B cell (primary cell): Measurements from ENCODE around the gene RELL2. TPM values are rescaled to one million over a fixed set of nuclear protein-coding genes. Genes with fewer than 3 reads are reported as not detected.
A peak's percentile ranks its signal among the peaks of the same experiment; 100 is the strongest.

Source experiments
- ATAC-seq: fragments of 200-7000 bp; cut with Tn5 transposase; one replicate; pipeline ENCODE4 v1.10.0; 2021; ENCODE audit warnings: low read depth, mild to moderate bottlenecking, moderate number of reproducible peaks, moderate library complexity
- CTCF ChIA-PET: fragments of 350-600 bp; sonication (Branson Sonifier 250); formaldehyde crosslinking; loops from one replicate; lab custom pipeline; 2021; ENCODE audit warnings: antibody characterized with exemption, inconsistent platforms; lab: Charles Lee
- POLR2A ChIA-PET: fragments of 350-600 bp; sonication (Branson Sonifier 250); formaldehyde crosslinking; loops from one replicate; lab custom pipeline; 2021; ENCODE audit warnings: antibody characterized with exemption; lab: Charles Lee
- DNase-seq: peaks from one replicate; pipeline ENCODE4 v3.0.0; 2013
- H2AFZ ChIP-seq: 2 replicates; pipeline ENCODE4 v1.6.1; 2012; ENCODE audit warnings: mild to moderate bottlenecking, low read depth, low read length; ENCODE audit not compliant: insufficient read depth, poor library complexity, severe bottlenecking
- H3K27ac ChIP-seq, 2 donors: 1 replicate in 1 of 2; 2 replicates in 1 of 2; pipeline ENCODE4 v1.5.1; 2012 to 2013; ENCODE audit warnings: low read length in 2 of 2, mild to moderate bottlenecking in 2 of 2, moderate library complexity in 1 of 2
- H3K27me3 ChIP-seq, 4 experiments: fragments of 200-600 bp in 1 of 4; sonication (generic) in 1 of 4; replicated peaks in 1 of 4; 1 replicate in 2 of 4; 2 replicates in 2 of 4; pipeline versions ENCODE4 v1.6.1 to v1.7.0; 2013 to 2016; ENCODE audit warnings: low read length in 3 of 4, mild to moderate bottlenecking in 2 of 4, mixed read lengths in 1 of 4, moderate library complexity in 1 of 4; ENCODE audit not compliant: insufficient read depth in 4 of 4, control insufficient read depth in 3 of 4; ENCODE audit errors: control extremely low read depth in 1 of 4
- H3K36me3 ChIP-seq, 2 experiments: replicated peaks in 1 of 2; 1 replicate in 1 of 2; 2 replicates in 1 of 2; pipeline versions ENCODE4 v1.6.1 to v1.7.1; 2013; ENCODE audit warnings: low read length in 1 of 2; ENCODE audit not compliant: insufficient read depth in 2 of 2, control insufficient read depth in 1 of 2; ENCODE audit errors: control extremely low read depth in 1 of 2, extremely low read depth in 1 of 2
- H3K4me1 ChIP-seq, 2 donors: fragments of 200-600 bp in 1 of 2; sonication (generic) in 1 of 2; 1 replicate in 1 of 2; 2 replicates in 1 of 2; pipeline versions ENCODE4 v1.5.1 to v1.6.1; 2013 to 2017; ENCODE audit warnings: low read length in 2 of 2; ENCODE audit not compliant: control insufficient read depth in 2 of 2, insufficient read depth in 2 of 2
- H3K4me2 ChIP-seq: replicated peaks from 2 replicates; pipeline ENCODE3; 2012; ENCODE audit warnings: mild to moderate bottlenecking, low read depth, low read length; ENCODE audit not compliant: poor library complexity, severe bottlenecking
- H3K4me3 ChIP-seq, 5 experiments: fragments of 200-600 bp in 1 of 5; sonication (generic) in 1 of 5; 1 replicate in 3 of 5; 2 replicates in 2 of 5; pipeline versions ENCODE4 v1.5.1 to v1.7.0; 2011 to 2016; ENCODE audit warnings: low read length in 4 of 5, mild to moderate bottlenecking in 4 of 5, low read depth in 2 of 5, control low read depth in 1 of 5, moderate library complexity in 1 of 5; ENCODE audit not compliant: insufficient read depth in 1 of 5; ENCODE audit errors: control extremely low read depth in 1 of 5, extremely low read depth in 1 of 5
- H3K79me2 ChIP-seq: fragments of 200-600 bp; sonication (generic); one replicate; pipeline ENCODE4 v1.6.0; 2016; ENCODE audit warnings: low read length; ENCODE audit not compliant: control insufficient read depth, insufficient read depth
- H3K9ac ChIP-seq: fragments of 200-600 bp; sonication (generic); 2 replicates; pipeline ENCODE4 v1.6.1; 2017; ENCODE audit warnings: mild to moderate bottlenecking, low read length, moderate library complexity
- H3K9me3 ChIP-seq, 3 donors: one replicate each; pipeline versions ENCODE4 v1.6.1 to v1.7.1; 2013; ENCODE audit warnings: low read length in 2 of 3; ENCODE audit not compliant: control insufficient read depth in 2 of 3, insufficient read depth in 1 of 3; ENCODE audit errors: control extremely low read depth in 1 of 3
- H4K20me1 ChIP-seq: 2 replicates; pipeline ENCODE4 v1.6.0; 2012; ENCODE audit warnings: mild to moderate bottlenecking, low read length; ENCODE audit not compliant: insufficient read depth, control insufficient read depth, poor library complexity, severe bottlenecking
- H3K27ac Mint-ChIP-seq: one replicate; pipeline ENCODE4 v1.8.0; 2021; ENCODE audit warnings: mixed read lengths
- H3K27me3 Mint-ChIP-seq: one replicate; pipeline ENCODE4 v1.8.0; 2021; ENCODE audit warnings: mixed read lengths
- H3K4me1 Mint-ChIP-seq: one replicate; pipeline ENCODE4 v1.8.0; 2021; ENCODE audit warnings: mixed read lengths
- H3K4me3 Mint-ChIP-seq: one replicate; pipeline ENCODE4 v1.8.0; 2021; ENCODE audit warnings: mixed read lengths
- H3K9me3 Mint-ChIP-seq: one replicate; pipeline ENCODE4 v1.8.0; 2022; ENCODE audit warnings: mixed read lengths; ENCODE audit not compliant: insufficient read depth
- EZH2 ChIP-seq: IDR thresholded peaks from 2 replicates; pipeline ENCODE4 v1.6.1; 2012; ENCODE audit warnings: borderline replicate concordance, low read depth, mild to moderate bottlenecking, moderate library complexity, low read length; ENCODE audit not compliant: insufficient read depth, poor library complexity, severe bottlenecking
- WGBS: methylation state at CpG from one replicate; pipeline ENCODE4 v1.1.5; 2013; ENCODE audit warnings: missing lambda C conversion rate; ENCODE audit not compliant: insufficient coverage; 5-methylcytosine and 5-hydroxymethylcytosine counted together
- intact Hi-C: fragments of 100-400 bp; cut with micrococcal nuclease; formaldehyde crosslinking; loops from one replicate; pipeline ENCODE4 v1.10.0; 2022
- polyA plus RNA-seq: library from polyadenylated mRNA; depleted of rRNA; stranded (reverse); fragments of >200 nt; gene quantifications from 2 replicates; pipeline ENCODE4 v1.2.3, GENCODE V29; 2012
- total RNA-seq, 2 donors: library from RNA; stranded (reverse); fragments of 120-200 nt in 1 of 2; gene quantifications; 1 replicate in 1 of 2; 2 replicates in 1 of 2; pipeline versions ENCODE4 v1.2.3 to v1.2.4, GENCODE V29; 2013 to 2022
- TF ChIP-seq, protein P1 (sequence below): fragments of 200-600 bp; IDR thresholded peaks from one replicate; pipeline ENCODE4 v1.8.0; 2022; ENCODE audit warnings: antibody characterized with exemption, mild to moderate bottlenecking

The RELL2 gene
- total and polyA plus RNA-seq, 2 donors (not counting 1 experiment from before 2014, with no cell fraction given): 12.1 to 48.9 TPM

DNA sequence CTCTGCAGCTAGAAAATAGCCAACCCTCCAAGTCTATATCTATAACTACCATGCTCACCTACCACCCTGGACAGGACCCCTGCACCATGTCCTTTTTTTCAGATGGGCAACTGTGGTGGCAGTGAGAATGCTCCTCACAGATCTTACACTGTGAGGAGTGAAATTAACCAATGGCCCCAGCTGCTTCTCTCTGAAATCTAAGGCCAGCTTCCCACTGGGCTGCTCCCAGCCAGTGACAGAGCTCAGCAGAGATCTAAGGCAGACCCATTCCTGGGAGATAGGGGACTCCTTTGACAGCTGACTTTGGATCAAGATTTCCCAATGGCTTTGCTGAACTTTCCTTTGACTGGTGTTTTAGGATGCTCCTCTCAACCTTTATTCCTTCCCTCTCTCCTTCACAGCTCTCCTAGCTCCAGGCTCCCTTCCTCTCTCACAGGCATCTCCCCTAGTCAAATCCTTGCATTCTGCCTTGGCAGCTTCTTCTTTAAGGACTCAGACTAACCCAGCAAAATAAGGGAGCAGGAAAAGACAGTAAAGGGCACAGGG, 46.9 kb downstream of the RELL2 start:
- DNase-seq (no peak), ATAC-seq (no peak)
- H3K9me3 Mint-ChIP-seq: no peaks in the 10 kb centered on the region
- Histone ChIP-seq H4K20me1 (no peaks in the 10 kb centered on the region), H3K9ac (no peak overlapping the region), H3K27ac (no peak overlapping the region), H3K4me2 (peak overlapping the region; percentile 97), H2AFZ (no peak overlapping the region), H3K27me3 (peaks cover 0 to 28% (median under 1%) of the 10 kb centered on the region in 4 experiments), H3K79me2 (no peaks in the 10 kb centered on the region), H3K9me3 (no peaks in the 10 kb centered on the region), H3K36me3 (no peaks in the 10 kb centered on the region), H3K4me3 (no peak overlapping the region), H3K4me1 (peaks cover 20 to 23% of the 10 kb centered on the region in 2 donors)
- POLR2A ChIA-PET: interaction anchor here (0.6 to 1.9 kb wide), 7 partner anchors 10 to 243 kb away, joined by 3 to 5 read pairs (median 3); partner anchors contain the start of genes HDAC3 and RELL2
- intact Hi-C loops: loop anchor here (2.0 kb wide), 1 partner anchor 1087 kb away; the partner anchor contains the start of gene ARHGAP26
- H3K27ac Mint-ChIP-seq: peak overlapping the region; percentile 65
- H3K4me3 Mint-ChIP-seq: no peak overlapping the region
- CTCF ChIA-PET: interaction anchor here (0.6 to 2.3 kb wide), 13 partner anchors 9 to 329 kb away, joined by 3 to 31 read pairs (median 4); partner anchors contain the start of genes DELE1, GNPDA1, PCDH1 and RNF14
- H3K27me3 Mint-ChIP-seq: peaks cover 11% of the 10 kb centered on the region
- peaks cover 20% of the 10 kb centered on the region for H3K4me1 Mint-ChIP-seq
- no peak for TF ChIP-seq EZH2

DNA sequence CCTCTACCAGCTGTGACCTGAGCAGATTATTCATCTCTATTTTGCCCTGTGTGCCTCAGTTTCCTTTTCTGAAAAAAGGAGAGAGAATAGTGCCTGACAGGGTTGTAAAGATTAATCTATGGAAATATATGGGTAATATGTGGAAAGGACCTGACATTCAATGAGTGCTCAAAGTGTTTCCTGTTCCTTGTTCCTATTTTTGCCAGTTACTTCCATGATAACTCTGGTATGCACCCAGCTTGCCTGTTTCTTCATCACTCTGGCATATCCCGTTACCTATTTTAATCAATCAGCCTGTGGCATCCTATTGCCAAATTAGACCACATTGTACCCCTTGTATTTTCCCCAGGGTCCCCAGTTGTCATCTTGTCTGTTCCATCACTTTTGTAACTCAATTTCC, 48.8 kb downstream of the RELL2 start:
- CTCF ChIA-PET: no interaction called here

More for the DNA sequence above, 48.8 kb downstream of the RELL2 start:
- Histone ChIP-seq H3K27ac (no peak overlapping the region), H3K9ac (no peak overlapping the region), H3K36me3 (no peaks in the 10 kb centered on the region), H3K9me3 (no peaks in the 10 kb centered on the region), H3K4me2 (no peak overlapping the region), H4K20me1 (no peaks in the 10 kb centered on the region), H3K79me2 (no peaks in the 10 kb centered on the region), H3K4me1 (peaks cover 20 to 23% of the 10 kb centered on the region in 2 donors), H3K27me3 (peaks cover 0 to 31% (median 1%) of the 10 kb centered on the region in 4 experiments), H2AFZ (no peak overlapping the region), H3K4me3 (no peak overlapping the region)
- H3K27ac Mint-ChIP-seq: no peak overlapping the region
- peaks cover 23% of the 10 kb centered on the region for H3K27me3 Mint-ChIP-seq
- WGBS: 86% methylated on average over 1 of the region's 1 CpG
- no peaks in the 10 kb centered on the region for H3K9me3 Mint-ChIP-seq
- DNase-seq (no peak), ATAC-seq (no peak)
- H3K4me1 Mint-ChIP-seq: peaks cover 20% of the 10 kb centered on the region
- no peak overlapping the region for H3K4me3 Mint-ChIP-seq
- POLR2A ChIA-PET: no interaction called here
- intact Hi-C loops: no loop called here
- TF ChIP-seq, protein P1, sequence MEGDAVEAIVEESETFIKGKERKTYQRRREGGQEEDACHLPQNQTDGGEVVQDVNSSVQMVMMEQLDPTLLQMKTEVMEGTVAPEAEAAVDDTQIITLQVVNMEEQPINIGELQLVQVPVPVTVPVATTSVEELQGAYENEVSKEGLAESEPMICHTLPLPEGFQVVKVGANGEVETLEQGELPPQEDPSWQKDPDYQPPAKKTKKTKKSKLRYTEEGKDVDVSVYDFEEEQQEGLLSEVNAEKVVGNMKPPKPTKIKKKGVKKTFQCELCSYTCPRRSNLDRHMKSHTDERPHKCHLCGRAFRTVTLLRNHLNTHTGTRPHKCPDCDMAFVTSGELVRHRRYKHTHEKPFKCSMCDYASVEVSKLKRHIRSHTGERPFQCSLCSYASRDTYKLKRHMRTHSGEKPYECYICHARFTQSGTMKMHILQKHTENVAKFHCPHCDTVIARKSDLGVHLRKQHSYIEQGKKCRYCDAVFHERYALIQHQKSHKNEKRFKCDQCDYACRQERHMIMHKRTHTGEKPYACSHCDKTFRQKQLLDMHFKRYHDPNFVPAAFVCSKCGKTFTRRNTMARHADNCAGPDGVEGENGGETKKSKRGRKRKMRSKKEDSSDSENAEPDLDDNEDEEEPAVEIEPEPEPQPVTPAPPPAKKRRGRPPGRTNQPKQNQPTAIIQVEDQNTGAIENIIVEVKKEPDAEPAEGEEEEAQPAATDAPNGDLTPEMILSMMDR: no peak
- no peak for TF ChIP-seq EZH2
